Measurements from ENCODE around the gene VPS4B. TPM values are rescaled to one million over a fixed set of nuclear protein-coding genes. Genes with fewer than 3 reads are reported as not detected.

The VPS4B gene
- total and polyA plus RNA-seq, 2 experiments from 2014 or later = 30.2 to 49.4 TPM

GRCh38 chr18:63346031-63346430 lies 76.2 kb downstream of the VPS4B start:
- DNase-seq (ENCODE audit: low spot score) (no peak), ATAC-seq (no peak)
- Histone ChIP-seq H3K79me2 (replicated peaks; ENCODE audit: insufficient read depth) (no peaks in the 10 kb centered on the region), H3K36me3 (ENCODE audit: insufficient read depth) (peaks cover 21% of the 10 kb centered on the region; the same call in 1 of the 2 replicates), H3K27ac (ENCODE audit: low read depth) (no peak overlapping the region), H3K27me3 (ENCODE audit: insufficient read depth) (no peaks in the 10 kb centered on the region), H3K9me2 (ENCODE audit: insufficient read depth) (no peaks in the 10 kb centered on the region), H3K4me1 (ENCODE audit: insufficient read depth) (peaks cover 3% of the 10 kb centered on the region), H3F3A (replicated peaks; ENCODE audit: low read depth) (no peaks in the 10 kb centered on the region), H2AFZ (no peak overlapping the region), H4K20me1 (replicated peaks; ENCODE audit: insufficient read depth) (no peaks in the 10 kb centered on the region; the same call in 1 of the 2 replicates), H3K4me2 (no peak overlapping the region), H3K4me3 (no peak overlapping the region)
- Mint-ChIP-seq H3K27ac (no peak overlapping the region), H3K27me3 (ENCODE audit: insufficient read depth, low read depth, poor library complexity) (no peaks in the 10 kb centered on the region), H3K36me3 (ENCODE audit: low read depth) (peaks cover 58% of the 10 kb centered on the region), H3K9me3 (no peaks in the 10 kb centered on the region), H3K4me1 (no peaks in the 10 kb centered on the region; the same call in 2 of the 3 replicates), H3K4me3 (no peak overlapping the region)
- TF ChIP-seq, protein P1, sequence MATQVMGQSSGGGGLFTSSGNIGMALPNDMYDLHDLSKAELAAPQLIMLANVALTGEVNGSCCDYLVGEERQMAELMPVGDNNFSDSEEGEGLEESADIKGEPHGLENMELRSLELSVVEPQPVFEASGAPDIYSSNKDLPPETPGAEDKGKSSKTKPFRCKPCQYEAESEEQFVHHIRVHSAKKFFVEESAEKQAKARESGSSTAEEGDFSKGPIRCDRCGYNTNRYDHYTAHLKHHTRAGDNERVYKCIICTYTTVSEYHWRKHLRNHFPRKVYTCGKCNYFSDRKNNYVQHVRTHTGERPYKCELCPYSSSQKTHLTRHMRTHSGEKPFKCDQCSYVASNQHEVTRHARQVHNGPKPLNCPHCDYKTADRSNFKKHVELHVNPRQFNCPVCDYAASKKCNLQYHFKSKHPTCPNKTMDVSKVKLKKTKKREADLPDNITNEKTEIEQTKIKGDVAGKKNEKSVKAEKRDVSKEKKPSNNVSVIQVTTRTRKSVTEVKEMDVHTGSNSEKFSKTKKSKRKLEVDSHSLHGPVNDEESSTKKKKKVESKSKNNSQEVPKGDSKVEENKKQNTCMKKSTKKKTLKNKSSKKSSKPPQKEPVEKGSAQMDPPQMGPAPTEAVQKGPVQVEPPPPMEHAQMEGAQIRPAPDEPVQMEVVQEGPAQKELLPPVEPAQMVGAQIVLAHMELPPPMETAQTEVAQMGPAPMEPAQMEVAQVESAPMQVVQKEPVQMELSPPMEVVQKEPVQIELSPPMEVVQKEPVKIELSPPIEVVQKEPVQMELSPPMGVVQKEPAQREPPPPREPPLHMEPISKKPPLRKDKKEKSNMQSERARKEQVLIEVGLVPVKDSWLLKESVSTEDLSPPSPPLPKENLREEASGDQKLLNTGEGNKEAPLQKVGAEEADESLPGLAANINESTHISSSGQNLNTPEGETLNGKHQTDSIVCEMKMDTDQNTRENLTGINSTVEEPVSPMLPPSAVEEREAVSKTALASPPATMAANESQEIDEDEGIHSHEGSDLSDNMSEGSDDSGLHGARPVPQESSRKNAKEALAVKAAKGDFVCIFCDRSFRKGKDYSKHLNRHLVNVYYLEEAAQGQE (IDR thresholded peaks at IDR 0.05; ENCODE audit: unreplicated experiment) = no peak
- TF ChIP-seq, protein P2, sequence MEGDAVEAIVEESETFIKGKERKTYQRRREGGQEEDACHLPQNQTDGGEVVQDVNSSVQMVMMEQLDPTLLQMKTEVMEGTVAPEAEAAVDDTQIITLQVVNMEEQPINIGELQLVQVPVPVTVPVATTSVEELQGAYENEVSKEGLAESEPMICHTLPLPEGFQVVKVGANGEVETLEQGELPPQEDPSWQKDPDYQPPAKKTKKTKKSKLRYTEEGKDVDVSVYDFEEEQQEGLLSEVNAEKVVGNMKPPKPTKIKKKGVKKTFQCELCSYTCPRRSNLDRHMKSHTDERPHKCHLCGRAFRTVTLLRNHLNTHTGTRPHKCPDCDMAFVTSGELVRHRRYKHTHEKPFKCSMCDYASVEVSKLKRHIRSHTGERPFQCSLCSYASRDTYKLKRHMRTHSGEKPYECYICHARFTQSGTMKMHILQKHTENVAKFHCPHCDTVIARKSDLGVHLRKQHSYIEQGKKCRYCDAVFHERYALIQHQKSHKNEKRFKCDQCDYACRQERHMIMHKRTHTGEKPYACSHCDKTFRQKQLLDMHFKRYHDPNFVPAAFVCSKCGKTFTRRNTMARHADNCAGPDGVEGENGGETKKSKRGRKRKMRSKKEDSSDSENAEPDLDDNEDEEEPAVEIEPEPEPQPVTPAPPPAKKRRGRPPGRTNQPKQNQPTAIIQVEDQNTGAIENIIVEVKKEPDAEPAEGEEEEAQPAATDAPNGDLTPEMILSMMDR (conservative IDR thresholded peaks at IDR 0.05; ENCODE audit: low read depth in 2 of 2) = no peak
- TF ChIP-seq JUNB (IDR thresholded peaks at IDR 0.05; ENCODE audit: unreplicated experiment) (no peak), ZNF331 (CRISPR knock-in tag; IDR thresholded peaks at IDR 0.05; ENCODE audit: low read depth) (no peak), EZH2phosphoT487 (IDR thresholded peaks at IDR 0.05; ENCODE audit: unreplicated experiment) (no peak), ZNF462 (CRISPR knock-in tag; IDR thresholded peaks at IDR 0.05) (no peak), NANOG (IDR thresholded peaks at IDR 0.05; ENCODE audit: borderline replicate concordance) (no peak), POLR2AphosphoS5 (IDR thresholded peaks at IDR 0.05; ENCODE audit: low read depth) (no peak), CREB1 (CRISPR knock-in tag; IDR thresholded peaks at IDR 0.05; ENCODE audit: low read depth) (no peak), STAT1 (IDR thresholded peaks at IDR 0.05; ENCODE audit: unreplicated experiment) (no peak), ZNF114 (CRISPR knock-in tag; IDR thresholded peaks at IDR 0.05) (no peak), ETS1 (IDR thresholded peaks at IDR 0.05) (no peak), EZH2 (IDR thresholded peaks at IDR 0.05; ENCODE audit: low read depth, unreplicated experiment) (no peak)

Data from GM23338 (cell line).